ENCODE results near the gene PGD.
"Not testable (repeated sequence)": the region's sequence is repeated elsewhere in the genome, so short reads cannot be mapped to it uniquely, and the experiment has no call there.

The PGD gene

DNA sequence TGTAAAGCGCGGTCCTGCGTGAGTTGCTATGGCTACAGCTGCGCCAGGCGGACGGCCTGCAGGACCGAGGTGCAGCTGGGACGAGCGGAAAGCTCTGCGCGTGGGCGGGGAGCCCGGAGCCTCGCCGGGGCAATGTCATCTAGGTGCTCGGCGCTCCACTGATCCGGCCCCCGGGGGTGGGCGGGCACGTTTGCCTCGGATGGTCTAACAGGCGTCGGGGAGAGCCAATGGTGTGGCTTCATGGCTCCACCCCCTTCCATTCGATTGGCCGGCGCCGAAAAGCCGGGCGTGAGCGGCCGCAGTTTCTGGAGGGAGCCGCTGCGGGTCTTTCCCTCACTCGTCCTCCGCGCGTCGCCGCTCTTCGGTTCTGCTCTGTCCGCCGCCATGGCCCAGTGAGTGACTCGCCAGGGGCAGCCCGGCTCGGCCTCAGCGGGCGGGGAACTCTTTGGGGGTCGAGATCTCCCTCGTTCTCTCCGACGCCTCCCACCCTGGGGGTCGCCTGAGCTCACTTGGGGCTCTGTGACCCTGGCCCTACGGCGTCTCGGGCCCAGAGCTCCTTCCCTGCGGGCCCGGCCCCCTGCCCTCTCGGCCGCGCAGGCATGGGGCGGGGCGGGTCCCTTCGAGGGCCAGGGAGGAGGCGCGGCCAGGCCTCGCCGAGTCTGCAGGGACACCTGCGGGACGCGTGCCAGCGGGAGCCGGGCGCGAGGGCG is at the start of gene PGD:
Gene PGD (plus strand): TSS at position 331 of the 710 bp plus-strand sequence. CDS start 54 bp downstream, at position 385.
- H2AFZ ChIP-seq (ENCODE audit: low read length, unreplicated experiment) = peak within 1 kb of the TSS; percentile 79
- H3K27me3 ChIP-seq (ENCODE audit: insufficient read depth, low read length) = no peaks in the 10 kb centered on the region
- H3K4me1 ChIP-seq (ENCODE audit: control insufficient read depth, insufficient read depth, low read length, unreplicated experiment) = peaks cover 26% of the 10 kb centered on the region
- peak within 1 kb of the TSS; percentile 85 for H3K27ac ChIP-seq (ENCODE audit: low read depth, low read length)
- peaks cover 5% of the 10 kb centered on the region; the same call in 1 of the 2 replicates for H3K36me3 ChIP-seq (ENCODE audit: insufficient read depth, low read length)
- peak within 1 kb of the TSS; percentile 91 for H3K4me3 ChIP-seq (ENCODE audit: low read depth, low read length)
- H3K79me2 ChIP-seq (ENCODE audit: control insufficient read depth, insufficient read depth, low read length, unreplicated experiment) = peaks cover 23% of the 10 kb centered on the region

DNA sequence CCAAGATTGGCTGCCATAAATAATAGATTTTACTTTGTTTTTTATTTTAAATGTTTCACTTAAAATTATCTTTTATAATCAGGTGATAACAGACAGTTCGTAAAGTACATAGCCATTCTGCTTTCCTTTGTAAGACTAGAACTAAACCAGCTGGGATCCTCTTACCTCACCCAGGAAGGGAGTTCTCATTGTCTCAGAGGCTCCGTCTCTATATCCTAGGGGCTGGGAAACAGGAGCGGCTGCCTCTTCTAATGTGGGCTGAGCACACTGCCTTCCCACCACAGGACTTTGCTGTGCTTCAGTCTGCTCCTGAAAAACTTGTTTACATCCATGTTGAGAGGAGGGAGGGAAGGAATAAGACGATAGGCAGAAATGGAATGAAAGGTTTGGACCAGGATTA is 45.6 kb upstream of the PGD start:
- Histone ChIP-seq H2AFZ (ENCODE audit: low read length, unreplicated experiment) (no peak overlapping the region), H3K4me3 (ENCODE audit: low read depth, low read length) (no peak overlapping the region), H3K79me2 (ENCODE audit: control insufficient read depth, insufficient read depth, low read length, unreplicated experiment) (no peaks in the 10 kb centered on the region), H3K27me3 (ENCODE audit: insufficient read depth, low read length) (no peaks in the 10 kb centered on the region), H3K4me1 (ENCODE audit: control insufficient read depth, insufficient read depth, low read length, unreplicated experiment) (no peaks in the 10 kb centered on the region), H3K36me3 (ENCODE audit: insufficient read depth, low read length) (no peaks in the 10 kb centered on the region), H3K27ac (ENCODE audit: low read depth, low read length) (no peak overlapping the region)

DNA sequence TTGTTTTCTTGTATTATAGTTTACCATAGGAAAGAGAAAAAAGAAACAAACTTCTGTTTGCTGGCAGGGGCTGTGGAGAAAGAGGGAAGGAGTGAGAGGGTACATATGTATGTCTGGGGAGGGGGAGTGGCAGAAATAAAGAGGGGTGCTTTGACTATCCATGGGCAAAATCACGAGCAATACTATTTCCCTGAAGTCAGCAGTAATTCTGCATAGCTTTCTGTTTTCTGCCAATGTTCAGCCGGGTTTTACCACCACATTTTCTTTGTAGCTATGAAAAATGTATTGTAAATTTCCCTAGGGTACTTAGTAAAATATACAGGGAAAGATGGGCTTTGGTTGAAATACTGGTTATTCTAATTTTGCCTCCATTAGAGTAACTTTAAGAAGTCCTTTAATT is 45.2 kb upstream of the PGD start:
- Histone ChIP-seq H3K4me3 (ENCODE audit: low read depth, low read length) (no peak overlapping the region), H3K4me1 (ENCODE audit: control insufficient read depth, insufficient read depth, low read length, unreplicated experiment) (no peaks in the 10 kb centered on the region), H3K36me3 (ENCODE audit: insufficient read depth, low read length) (no peaks in the 10 kb centered on the region), H3K27me3 (ENCODE audit: insufficient read depth, low read length) (no peaks in the 10 kb centered on the region), H3K79me2 (ENCODE audit: control insufficient read depth, insufficient read depth, low read length, unreplicated experiment) (no peaks in the 10 kb centered on the region), H2AFZ (ENCODE audit: low read length, unreplicated experiment) (no peak overlapping the region), H3K27ac (ENCODE audit: low read depth, low read length) (no peak overlapping the region)

DNA sequence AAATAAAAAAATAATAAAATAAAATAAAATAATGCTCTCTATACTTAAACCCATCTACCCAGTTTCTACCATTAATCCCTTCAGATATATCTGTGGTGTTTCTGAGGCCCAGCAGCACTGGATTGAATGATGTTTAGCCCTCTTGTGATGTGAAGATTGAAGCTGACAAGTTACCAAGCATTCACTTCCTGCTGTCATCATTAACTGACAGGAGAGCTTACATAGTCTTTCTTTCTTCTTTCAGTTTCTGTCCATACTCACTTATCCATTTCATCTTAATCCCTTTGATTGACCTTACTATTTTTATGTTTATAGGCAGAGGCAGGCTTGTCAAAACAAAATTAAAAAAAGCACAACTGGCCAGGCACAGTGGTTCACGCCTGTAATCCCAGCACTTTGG is 38.8 kb upstream of the PGD start:
- Histone ChIP-seq H3K27me3 (ENCODE audit: insufficient read depth, low read length) (no peaks in the 10 kb centered on the region), H3K4me3 (ENCODE audit: low read depth, low read length) (no peak overlapping the region), H3K27ac (ENCODE audit: low read depth, low read length) (no peak overlapping the region), H3K4me1 (ENCODE audit: control insufficient read depth, insufficient read depth, low read length, unreplicated experiment) (no peaks in the 10 kb centered on the region), H3K79me2 (ENCODE audit: control insufficient read depth, insufficient read depth, low read length, unreplicated experiment) (no peaks in the 10 kb centered on the region), H2AFZ (ENCODE audit: low read length, unreplicated experiment) (no peak overlapping the region), H3K36me3 (ENCODE audit: insufficient read depth, low read length) (0 out of 2 replicates have a peak, but pooled peaks cover 4% of the 10 kb centered on the region)

DNA sequence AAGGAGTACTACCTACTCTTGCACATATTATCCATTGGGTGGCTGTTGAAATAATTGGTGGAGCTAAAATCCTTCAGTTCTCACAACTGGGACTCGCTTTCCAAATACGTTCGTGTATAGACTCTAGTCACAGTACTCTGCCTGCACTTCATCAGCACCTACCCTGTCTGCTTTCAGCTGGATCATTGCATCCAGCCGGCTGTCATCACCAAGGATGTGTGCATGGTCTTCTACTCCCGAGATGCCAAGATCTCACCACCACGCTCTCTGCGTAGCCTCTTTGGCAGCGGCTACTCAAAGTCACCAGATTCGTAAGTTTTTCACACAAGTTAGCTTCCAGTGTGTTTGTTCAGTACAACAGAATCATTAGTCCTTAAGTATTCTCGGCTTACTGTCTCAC is 37.3 kb upstream of the PGD start:
- H3K4me3 ChIP-seq (ENCODE audit: low read depth, low read length) = no peak overlapping the region
- H2AFZ ChIP-seq (ENCODE audit: low read length, unreplicated experiment) = no peak overlapping the region
- H3K4me1 ChIP-seq (ENCODE audit: control insufficient read depth, insufficient read depth, low read length, unreplicated experiment) = no peaks in the 10 kb centered on the region
- peaks cover 8% of the 10 kb centered on the region; the same call in 1 of the 2 replicates for H3K36me3 ChIP-seq (ENCODE audit: insufficient read depth, low read length)
- H3K27ac ChIP-seq (ENCODE audit: low read depth, low read length) = no peak overlapping the region
- H3K79me2 ChIP-seq (ENCODE audit: control insufficient read depth, insufficient read depth, low read length, unreplicated experiment) = no peaks in the 10 kb centered on the region
- no peaks in the 10 kb centered on the region for H3K27me3 ChIP-seq (ENCODE audit: insufficient read depth, low read length)

DNA sequence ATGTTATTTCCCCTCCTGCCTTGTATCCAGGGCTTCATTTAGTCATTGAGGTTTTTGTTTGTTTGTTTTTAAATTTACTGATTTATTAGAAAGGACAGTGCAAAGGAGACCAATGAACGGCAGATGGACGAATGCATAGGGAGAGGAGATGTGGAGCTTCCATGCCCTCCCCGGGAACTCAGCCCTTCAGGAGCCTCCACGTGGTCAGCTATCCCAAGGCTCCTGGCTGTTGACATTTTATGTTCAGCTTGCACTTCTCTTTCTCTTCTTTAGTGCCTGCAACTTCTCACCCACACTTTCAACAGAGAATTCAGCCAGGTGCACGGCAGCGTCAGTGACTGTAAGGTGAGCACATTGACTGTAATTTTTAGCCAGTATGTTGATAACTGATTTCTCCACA is 30.7 kb upstream of the PGD start:
- Histone ChIP-seq H3K27me3 (ENCODE audit: insufficient read depth, low read length) (no peaks in the 10 kb centered on the region), H3K27ac (ENCODE audit: low read depth, low read length) (no peak overlapping the region), H2AFZ (ENCODE audit: low read length, unreplicated experiment) (no peak overlapping the region), H3K79me2 (ENCODE audit: control insufficient read depth, insufficient read depth, low read length, unreplicated experiment) (no peaks in the 10 kb centered on the region), H3K36me3 (ENCODE audit: insufficient read depth, low read length) (peaks cover 17% of the 10 kb centered on the region; the same call in 1 of the 2 replicates), H3K4me1 (ENCODE audit: control insufficient read depth, insufficient read depth, low read length, unreplicated experiment) (no peaks in the 10 kb centered on the region), H3K4me3 (ENCODE audit: low read depth, low read length) (no peak overlapping the region)

GRCh38 chr1:10374442-10374860 is 24.4 kb upstream of the PGD start:
- Histone ChIP-seq H2AFZ (ENCODE audit: low read length, unreplicated experiment) (no peak overlapping the region), H3K27me3 (ENCODE audit: insufficient read depth, low read length) (no peaks in the 10 kb centered on the region), H3K4me1 (ENCODE audit: control insufficient read depth, insufficient read depth, low read length, unreplicated experiment) (no peaks in the 10 kb centered on the region), H3K4me3 (ENCODE audit: low read depth, low read length) (no peak overlapping the region), H3K79me2 (ENCODE audit: control insufficient read depth, insufficient read depth, low read length, unreplicated experiment) (no peaks in the 10 kb centered on the region), H3K36me3 (ENCODE audit: insufficient read depth, low read length) (peaks cover 9% of the 10 kb centered on the region), H3K27ac (ENCODE audit: low read depth, low read length) (no peak overlapping the region)

GRCh38 chr1:10377365-10378029 is 21.4 kb upstream of the PGD start:
- H3K36me3 ChIP-seq (ENCODE audit: insufficient read depth, low read length); H2AFZ ChIP-seq (ENCODE audit: low read length, unreplicated experiment); H3K27ac ChIP-seq (ENCODE audit: low read depth, low read length); H3K27me3 ChIP-seq (ENCODE audit: insufficient read depth, low read length); H3K79me2 ChIP-seq (ENCODE audit: control insufficient read depth, insufficient read depth, low read length, unreplicated experiment); H3K4me3 ChIP-seq (ENCODE audit: low read depth, low read length): not testable (repeated sequence)
- H3K4me1 ChIP-seq (ENCODE audit: control insufficient read depth, insufficient read depth, low read length, unreplicated experiment) = peaks cover 15% of the 10 kb centered on the region

DNA sequence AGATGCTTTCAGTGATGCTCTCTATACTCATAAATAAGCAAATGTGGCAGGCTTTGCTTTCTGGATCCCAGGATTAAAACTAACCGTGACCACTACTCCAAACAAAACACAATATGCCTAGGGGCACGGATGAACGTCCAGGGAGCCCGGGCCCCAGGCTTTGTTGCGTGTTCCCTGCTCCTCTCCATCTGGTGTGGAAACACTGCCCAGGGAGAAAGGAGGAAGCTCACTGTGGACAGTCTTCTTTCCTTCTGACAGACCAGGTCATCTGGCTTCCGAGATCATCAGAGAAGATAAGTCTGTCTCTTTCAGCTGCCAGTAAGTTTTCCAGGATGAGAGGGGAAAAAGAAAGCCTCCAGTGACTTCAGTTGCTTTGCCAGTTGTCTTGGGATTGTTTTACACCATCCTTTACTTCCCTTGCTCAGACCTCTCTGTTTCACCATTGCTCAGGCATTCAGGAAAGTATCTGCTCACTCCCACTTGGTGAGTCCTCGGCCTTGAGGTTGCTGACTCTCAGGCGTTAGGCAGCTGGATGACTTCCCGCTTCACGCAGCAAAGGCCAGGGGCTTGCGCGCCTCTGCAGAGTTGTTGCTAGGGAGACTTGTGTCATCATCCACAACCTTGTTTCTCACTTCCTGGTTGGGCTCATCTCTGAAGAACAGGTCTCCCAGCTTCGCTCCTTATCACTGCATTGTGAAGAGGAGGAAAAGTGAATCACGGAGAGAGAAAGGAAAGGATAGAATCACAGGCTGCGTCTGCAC is 20.6 kb upstream of the PGD start:
- Histone ChIP-seq H3K27me3 (ENCODE audit: insufficient read depth, low read length) (no peaks in the 10 kb centered on the region), H3K79me2 (ENCODE audit: control insufficient read depth, insufficient read depth, low read length, unreplicated experiment) (no peaks in the 10 kb centered on the region), H3K4me1 (ENCODE audit: control insufficient read depth, insufficient read depth, low read length, unreplicated experiment) (peaks cover 15% of the 10 kb centered on the region), H3K4me3 (ENCODE audit: low read depth, low read length) (no peak overlapping the region), H3K27ac (ENCODE audit: low read depth, low read length) (no peak overlapping the region), H3K36me3 (ENCODE audit: insufficient read depth, low read length) (peaks cover 4% of the 10 kb centered on the region), H2AFZ (ENCODE audit: low read length, unreplicated experiment) (no peak overlapping the region)

DNA sequence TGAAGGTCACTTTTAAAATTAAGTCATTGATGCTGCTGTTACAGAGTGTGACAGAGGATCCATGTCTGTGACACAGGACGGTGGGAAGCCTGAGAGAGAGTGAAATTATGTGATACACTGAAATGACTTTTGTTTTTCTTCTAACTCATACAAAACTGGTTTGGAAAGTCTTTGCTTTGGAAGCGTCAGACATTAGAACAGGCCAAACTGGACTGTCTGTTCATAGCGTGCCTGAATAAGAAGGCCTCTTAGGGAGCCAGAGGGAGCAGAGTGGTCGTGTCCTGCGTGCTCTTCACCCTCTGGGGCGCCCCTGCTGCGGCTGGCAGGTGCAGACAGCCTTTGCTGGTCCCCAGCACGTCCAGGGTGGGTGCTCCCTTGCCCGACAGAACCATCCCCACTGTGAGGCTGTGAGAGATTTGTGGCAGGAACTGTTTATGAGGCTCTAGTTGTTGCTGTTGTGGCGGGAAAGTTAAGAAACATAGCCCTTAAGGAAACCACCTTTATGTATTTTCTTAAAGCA is 19.7 kb upstream of the PGD start:
- no peak overlapping the region for H3K27ac ChIP-seq (ENCODE audit: low read depth, low read length)
- no peak overlapping the region for H2AFZ ChIP-seq (ENCODE audit: low read length, unreplicated experiment)
- peaks cover 15% of the 10 kb centered on the region for H3K4me1 ChIP-seq (ENCODE audit: control insufficient read depth, insufficient read depth, low read length, unreplicated experiment)
- no peak overlapping the region for H3K4me3 ChIP-seq (ENCODE audit: low read depth, low read length)
- H3K27me3 ChIP-seq (ENCODE audit: insufficient read depth, low read length) = no peaks in the 10 kb centered on the region
- H3K36me3 ChIP-seq (ENCODE audit: insufficient read depth, low read length) = peaks cover 4% of the 10 kb centered on the region; the same call in 1 of the 2 replicates
- no peaks in the 10 kb centered on the region for H3K79me2 ChIP-seq (ENCODE audit: control insufficient read depth, insufficient read depth, low read length, unreplicated experiment)
